CD4-positive, alpha-beta T cell (primary cell): ENCODE measurements around the gene JUP. TPM values are rescaled to one million over a fixed set of nuclear protein-coding genes. Genes with fewer than 3 reads are reported as not detected.

Experiments used
- ATAC-seq: fragments of 200-7000 bp; cut with Tn5 transposase; one replicate; pipeline ENCODE4 v1.10.0; 2022; ENCODE audit warnings: mild to moderate bottlenecking; ENCODE audit not compliant: poor library complexity
- CTCF ChIA-PET: fragments of 350-600 bp; sonication (Branson Sonifier 250); formaldehyde crosslinking; loops from one replicate; lab custom pipeline; 2021; ENCODE audit warnings: antibody characterized with exemption, inconsistent platforms; lab: Charles Lee
- POLR2A ChIA-PET: fragments of 350-600 bp; sonication (Branson Sonifier 250); formaldehyde crosslinking; loops from one replicate; lab custom pipeline; 2021; ENCODE audit warnings: antibody characterized with exemption, inconsistent platforms; lab: Charles Lee
- DNase-seq, 14 experiments: peaks; one replicate each; pipeline ENCODE4 v3.0.0-alpha.2; 2013 to 2020; ENCODE audit warnings: mixed read lengths in 2 of 14
- H3K27ac ChIP-seq, 2 donors: one replicate each; pipeline versions ENCODE4 v1.5.1 to v1.7.0; 2013; ENCODE audit warnings: low read length in 2 of 2, low read depth in 1 of 2, mild to moderate bottlenecking in 1 of 2
- H3K27me3 ChIP-seq, 2 experiments: 1 replicate in 1 of 2; 2 replicates in 1 of 2; pipeline versions ENCODE4 v1.6.1 to v1.7.0; 2013; ENCODE audit warnings: low read length in 2 of 2, control low read depth in 1 of 2, mild to moderate bottlenecking in 1 of 2, moderate library complexity in 1 of 2; ENCODE audit not compliant: insufficient read depth in 2 of 2, control insufficient read depth in 1 of 2
- H3K36me3 ChIP-seq: one replicate; pipeline ENCODE4 v1.6.1; 2013; ENCODE audit warnings: low read length, control low read depth; ENCODE audit not compliant: insufficient read depth
- H3K4me1 ChIP-seq: one replicate; pipeline ENCODE4 v1.6.1; 2013; ENCODE audit warnings: low read length, control low read depth; ENCODE audit not compliant: insufficient read depth
- H3K4me3 ChIP-seq: one replicate; pipeline ENCODE4 v1.5.1; 2013; ENCODE audit warnings: mild to moderate bottlenecking, low read length, moderate library complexity
- H3K9me3 ChIP-seq, 2 experiments: 1 replicate in 1 of 2; 2 replicates in 1 of 2; pipeline versions ENCODE4 v1.6.1 to v1.7.0; 2013; ENCODE audit warnings: low read length in 2 of 2, mild to moderate bottlenecking in 2 of 2, control low read depth in 1 of 2, moderate library complexity in 1 of 2; ENCODE audit not compliant: control insufficient read depth in 1 of 2, insufficient read depth in 1 of 2
- H3K27ac Mint-ChIP-seq: one replicate; pipeline ENCODE4 v1.8.0; 2020; ENCODE audit warnings: mixed read lengths
- H3K27me3 Mint-ChIP-seq: one replicate; pipeline ENCODE4 v1.8.0; 2021; ENCODE audit warnings: mixed read lengths
- H3K36me3 Mint-ChIP-seq: one replicate; pipeline ENCODE4 v1.8.0; 2021; ENCODE audit warnings: low read depth, mixed read lengths
- H3K4me1 Mint-ChIP-seq: one replicate; pipeline ENCODE4 v1.8.0; 2021; ENCODE audit warnings: low read depth, mixed read lengths
- H3K4me3 Mint-ChIP-seq: one replicate; pipeline ENCODE4 v1.8.0; 2020; ENCODE audit warnings: mild to moderate bottlenecking, mixed read lengths
- H3K9me3 Mint-ChIP-seq: one replicate; pipeline ENCODE4 v1.8.0; 2020; ENCODE audit warnings: mixed read lengths
- intact Hi-C, 2 experiments: fragments of 100-400 bp; cut with DNase I in 1 of 2; cut with micrococcal nuclease in 1 of 2; formaldehyde crosslinking; loops; one replicate each; pipeline versions ENCODE4 v1.15.1 to v1.9.0; 2023 to 2025; cut with DNase I, micrococcal nuclease
- total RNA-seq, 174 experiments: library from RNA in 2 of 174; stranded (reverse) in 2 of 174; gene quantifications; one replicate each; pipeline ENCODE4 v1.2.3 and lab custom pipeline; 2021 to 2026
- TF ChIP-seq, protein P1 (sequence below): fragments of 200-600 bp; IDR thresholded peaks from one replicate; pipeline ENCODE4 v1.8.0; 2022; ENCODE audit warnings: antibody characterized with exemption, mild to moderate bottlenecking

JUP gene
- total RNA-seq, 2 experiments from 2014 or later: 0.88 to 1.1 TPM

- Mint-ChIP-seq H3K4me3 (no peak overlapping the region), H3K36me3 (no peaks in the 10 kb centered on the region), H3K9me3 (no peaks in the 10 kb centered on the region), H3K4me1 (no peaks in the 10 kb centered on the region), H3K27me3 (peaks cover 32% of the 10 kb centered on the region), H3K27ac (no peak overlapping the region)
- H3K36me3 ChIP-seq: no peaks in the 10 kb centered on the region
- ATAC-seq: no peak
- TF ChIP-seq, protein P1, sequence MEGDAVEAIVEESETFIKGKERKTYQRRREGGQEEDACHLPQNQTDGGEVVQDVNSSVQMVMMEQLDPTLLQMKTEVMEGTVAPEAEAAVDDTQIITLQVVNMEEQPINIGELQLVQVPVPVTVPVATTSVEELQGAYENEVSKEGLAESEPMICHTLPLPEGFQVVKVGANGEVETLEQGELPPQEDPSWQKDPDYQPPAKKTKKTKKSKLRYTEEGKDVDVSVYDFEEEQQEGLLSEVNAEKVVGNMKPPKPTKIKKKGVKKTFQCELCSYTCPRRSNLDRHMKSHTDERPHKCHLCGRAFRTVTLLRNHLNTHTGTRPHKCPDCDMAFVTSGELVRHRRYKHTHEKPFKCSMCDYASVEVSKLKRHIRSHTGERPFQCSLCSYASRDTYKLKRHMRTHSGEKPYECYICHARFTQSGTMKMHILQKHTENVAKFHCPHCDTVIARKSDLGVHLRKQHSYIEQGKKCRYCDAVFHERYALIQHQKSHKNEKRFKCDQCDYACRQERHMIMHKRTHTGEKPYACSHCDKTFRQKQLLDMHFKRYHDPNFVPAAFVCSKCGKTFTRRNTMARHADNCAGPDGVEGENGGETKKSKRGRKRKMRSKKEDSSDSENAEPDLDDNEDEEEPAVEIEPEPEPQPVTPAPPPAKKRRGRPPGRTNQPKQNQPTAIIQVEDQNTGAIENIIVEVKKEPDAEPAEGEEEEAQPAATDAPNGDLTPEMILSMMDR: no peak
- H3K27me3 ChIP-seq: peaks cover 24 to 30% of the 10 kb centered on the region in 2 experiments
- peaks cover 10% of the 10 kb centered on the region for H3K4me1 ChIP-seq
- ChIA-PET CTCF (no interaction called here), POLR2A (no interaction called here)
- peaks cover 0 to 8% of the 10 kb centered on the region in 2 experiments for H3K9me3 ChIP-seq
- no peak overlapping the region for H3K4me3 ChIP-seq
- intact Hi-C loops: loop anchor here (2.0 to 5.0 kb wide), 3 partner anchors 47 to 377 kb away; partner anchors contain the start of genes JUP (in 1 of the 2) and P3H4 (in 1 of the 2)
- no peak overlapping the region for H3K27ac ChIP-seq
- no peak for DNase-seq
Measured at GRCh38 chr17:41739661-41740352, 46.7 kb downstream of the JUP start.

- Mint-ChIP-seq H3K36me3 (no peaks in the 10 kb centered on the region), H3K9me3 (no peaks in the 10 kb centered on the region), H3K27me3 (peaks cover 33% of the 10 kb centered on the region), H3K4me3 (no peak overlapping the region), H3K27ac (no peak overlapping the region), H3K4me1 (no peaks in the 10 kb centered on the region)
- CTCF ChIA-PET: no interaction called here
- H3K9me3 ChIP-seq: peaks cover 0 to 18% of the 10 kb centered on the region in 2 experiments
- TF ChIP-seq, protein P1: no peak
- no peaks in the 10 kb centered on the region for H3K36me3 ChIP-seq
- ATAC-seq (no peak), DNase-seq (no peak)
- peaks cover 33 to 41% of the 10 kb centered on the region in 2 experiments for H3K27me3 ChIP-seq
- intact Hi-C loops: loop anchor here (1.0 to 5.0 kb wide), 5 partner anchors 49 to 379 kb away; partner anchors contain the start of genes JUP (in 1 of the 2) and P3H4 (in 1 of the 2)
- peaks cover 20% of the 10 kb centered on the region for H3K4me1 ChIP-seq
- no peak overlapping the region for H3K4me3 ChIP-seq
- no peak overlapping the region for H3K27ac ChIP-seq
- POLR2A ChIA-PET: no interaction called here
Measured at GRCh38 chr17:41738801-41739112, 47.8 kb downstream of the JUP start.

- Histone ChIP-seq H3K4me3 (no peak overlapping the region), H3K9me3 (peaks cover 0 to 18% of the 10 kb centered on the region in 2 experiments), H3K36me3 (no peaks in the 10 kb centered on the region), H3K4me1 (peaks cover 21% of the 10 kb centered on the region), H3K27me3 (peaks cover 36 to 43% of the 10 kb centered on the region in 2 experiments), H3K27ac (no peak overlapping the region)
- intact Hi-C loops: loop anchor here (1.0 to 5.0 kb wide), 5 partner anchors 49 to 379 kb away; partner anchors contain the start of genes JUP (in 1 of the 2) and P3H4 (in 1 of the 2)
- DNase-seq (peak; percentile 57 to 89 (median 74)), ATAC-seq (peak; percentile 89)
- TF ChIP-seq, protein P1: peak; percentile 97
- POLR2A ChIA-PET: interaction anchor here (1.6 kb wide), 1 partner anchor 47 kb away, joined by 5 read pairs; no protein-coding TSS in a partner anchor
- CTCF ChIA-PET: interaction anchor here (0.7 to 1.2 kb wide), 4 partner anchors 10 to 92 kb away, joined by 3 to 8 read pairs (median 4); partner anchors contain the start of gene P3H4
- Mint-ChIP-seq H3K4me1 (no peaks in the 10 kb centered on the region), H3K9me3 (no peaks in the 10 kb centered on the region), H3K36me3 (no peaks in the 10 kb centered on the region), H3K27ac (peak overlapping the region; percentile 53), H3K4me3 (no peak overlapping the region), H3K27me3 (peaks cover 38% of the 10 kb centered on the region)
Measured at GRCh38 chr17:41738077-41738800, 48.3 kb downstream of the JUP start.
